Measurements from ENCODE around the gene OR52H1. TPM values are rescaled to one million over a fixed set of nuclear protein-coding genes. Genes with fewer than 3 reads are reported as not detected.
A peak's percentile ranks its signal among the peaks of the same experiment; 100 is the strongest.

OR52H1 gene
- total and polyA plus RNA-seq, 9 of the 15 experiments (the other 6 are each of a cell fraction or from before 2014, with no cell fraction given): 0.15 TPM; not detected in 8

DNA sequence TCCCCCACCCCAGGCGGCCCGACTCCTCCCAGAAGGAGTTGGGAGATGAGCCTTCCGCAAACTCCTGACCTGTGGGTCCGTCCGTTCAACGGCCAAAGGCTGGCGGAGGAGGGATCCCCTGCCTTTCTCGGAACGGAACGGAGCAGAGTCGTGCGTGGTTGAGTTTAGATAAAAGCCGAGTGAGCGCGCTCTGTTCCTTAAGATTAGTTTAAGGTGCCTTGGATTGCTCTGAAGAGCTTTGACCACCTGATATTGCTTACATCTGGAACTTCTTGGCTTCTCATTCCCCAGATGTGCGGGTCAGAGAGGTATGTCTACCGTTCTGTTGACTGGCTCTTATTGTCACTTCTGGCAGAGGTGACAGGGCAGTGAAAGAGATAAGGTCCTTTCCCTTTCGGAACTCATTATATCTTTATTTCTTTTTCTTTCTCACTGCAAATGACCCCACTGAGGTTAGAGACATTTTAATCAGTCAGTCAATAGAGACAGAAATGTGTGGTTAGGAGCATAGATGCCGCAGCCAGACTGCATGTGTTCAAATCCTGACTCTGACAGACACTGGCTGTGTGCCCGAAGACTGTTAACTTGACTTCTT, 48.4 kb upstream of the OR52H1 start, which contains the start of gene TRIM6 (continued):
- TF ChIP-seq SRSF9 (IDR thresholded peaks at IDR 0.05; ENCODE audit: borderline replicate concordance, low read depth, low read length) (no peak), ZNF224 (CRISPR knock-in tag; IDR thresholded peaks at IDR 0.05) (no peak), XRCC3 (IDR thresholded peaks at IDR 0.05) (no peak), MYBL2 (IDR thresholded peaks at IDR 0.05; ENCODE audit: low read depth) (peak; percentile 68), MYBL2 (CRISPR knock-in tag; IDR thresholded peaks at IDR 0.05; ENCODE audit: borderline replicate concordance) (no peak), HNRNPK (IDR thresholded peaks at IDR 0.05; ENCODE audit: low read depth, low read length, poor library complexity, severe bottlenecking) (no peak), CC2D1A (IDR thresholded peaks at IDR 0.05) (peak; percentile 97), ETV6 (IDR thresholded peaks at IDR 0.05; ENCODE audit: borderline replicate concordance in 1 of 2, low read depth in 2 of 2, low read length in 1 of 2) (no peak), ETV6 (CRISPR knock-in tag; IDR thresholded peaks at IDR 0.05; ENCODE audit: borderline replicate concordance) (no peak), ZNF347 (CRISPR knock-in tag; IDR thresholded peaks at IDR 0.05; ENCODE audit: low read depth) (no peak)
- TF ChIP-seq, protein P1, sequence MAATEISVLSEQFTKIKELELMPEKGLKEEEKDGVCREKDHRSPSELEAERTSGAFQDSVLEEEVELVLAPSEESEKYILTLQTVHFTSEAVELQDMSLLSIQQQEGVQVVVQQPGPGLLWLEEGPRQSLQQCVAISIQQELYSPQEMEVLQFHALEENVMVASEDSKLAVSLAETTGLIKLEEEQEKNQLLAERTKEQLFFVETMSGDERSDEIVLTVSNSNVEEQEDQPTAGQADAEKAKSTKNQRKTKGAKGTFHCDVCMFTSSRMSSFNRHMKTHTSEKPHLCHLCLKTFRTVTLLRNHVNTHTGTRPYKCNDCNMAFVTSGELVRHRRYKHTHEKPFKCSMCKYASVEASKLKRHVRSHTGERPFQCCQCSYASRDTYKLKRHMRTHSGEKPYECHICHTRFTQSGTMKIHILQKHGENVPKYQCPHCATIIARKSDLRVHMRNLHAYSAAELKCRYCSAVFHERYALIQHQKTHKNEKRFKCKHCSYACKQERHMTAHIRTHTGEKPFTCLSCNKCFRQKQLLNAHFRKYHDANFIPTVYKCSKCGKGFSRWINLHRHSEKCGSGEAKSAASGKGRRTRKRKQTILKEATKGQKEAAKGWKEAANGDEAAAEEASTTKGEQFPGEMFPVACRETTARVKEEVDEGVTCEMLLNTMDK (IDR thresholded peaks at IDR 0.05; ENCODE audit: borderline replicate concordance, insufficient read depth, low read depth, low read length, poor library complexity, severe bottlenecking): no peak
- TF ChIP-seq, protein P2, sequence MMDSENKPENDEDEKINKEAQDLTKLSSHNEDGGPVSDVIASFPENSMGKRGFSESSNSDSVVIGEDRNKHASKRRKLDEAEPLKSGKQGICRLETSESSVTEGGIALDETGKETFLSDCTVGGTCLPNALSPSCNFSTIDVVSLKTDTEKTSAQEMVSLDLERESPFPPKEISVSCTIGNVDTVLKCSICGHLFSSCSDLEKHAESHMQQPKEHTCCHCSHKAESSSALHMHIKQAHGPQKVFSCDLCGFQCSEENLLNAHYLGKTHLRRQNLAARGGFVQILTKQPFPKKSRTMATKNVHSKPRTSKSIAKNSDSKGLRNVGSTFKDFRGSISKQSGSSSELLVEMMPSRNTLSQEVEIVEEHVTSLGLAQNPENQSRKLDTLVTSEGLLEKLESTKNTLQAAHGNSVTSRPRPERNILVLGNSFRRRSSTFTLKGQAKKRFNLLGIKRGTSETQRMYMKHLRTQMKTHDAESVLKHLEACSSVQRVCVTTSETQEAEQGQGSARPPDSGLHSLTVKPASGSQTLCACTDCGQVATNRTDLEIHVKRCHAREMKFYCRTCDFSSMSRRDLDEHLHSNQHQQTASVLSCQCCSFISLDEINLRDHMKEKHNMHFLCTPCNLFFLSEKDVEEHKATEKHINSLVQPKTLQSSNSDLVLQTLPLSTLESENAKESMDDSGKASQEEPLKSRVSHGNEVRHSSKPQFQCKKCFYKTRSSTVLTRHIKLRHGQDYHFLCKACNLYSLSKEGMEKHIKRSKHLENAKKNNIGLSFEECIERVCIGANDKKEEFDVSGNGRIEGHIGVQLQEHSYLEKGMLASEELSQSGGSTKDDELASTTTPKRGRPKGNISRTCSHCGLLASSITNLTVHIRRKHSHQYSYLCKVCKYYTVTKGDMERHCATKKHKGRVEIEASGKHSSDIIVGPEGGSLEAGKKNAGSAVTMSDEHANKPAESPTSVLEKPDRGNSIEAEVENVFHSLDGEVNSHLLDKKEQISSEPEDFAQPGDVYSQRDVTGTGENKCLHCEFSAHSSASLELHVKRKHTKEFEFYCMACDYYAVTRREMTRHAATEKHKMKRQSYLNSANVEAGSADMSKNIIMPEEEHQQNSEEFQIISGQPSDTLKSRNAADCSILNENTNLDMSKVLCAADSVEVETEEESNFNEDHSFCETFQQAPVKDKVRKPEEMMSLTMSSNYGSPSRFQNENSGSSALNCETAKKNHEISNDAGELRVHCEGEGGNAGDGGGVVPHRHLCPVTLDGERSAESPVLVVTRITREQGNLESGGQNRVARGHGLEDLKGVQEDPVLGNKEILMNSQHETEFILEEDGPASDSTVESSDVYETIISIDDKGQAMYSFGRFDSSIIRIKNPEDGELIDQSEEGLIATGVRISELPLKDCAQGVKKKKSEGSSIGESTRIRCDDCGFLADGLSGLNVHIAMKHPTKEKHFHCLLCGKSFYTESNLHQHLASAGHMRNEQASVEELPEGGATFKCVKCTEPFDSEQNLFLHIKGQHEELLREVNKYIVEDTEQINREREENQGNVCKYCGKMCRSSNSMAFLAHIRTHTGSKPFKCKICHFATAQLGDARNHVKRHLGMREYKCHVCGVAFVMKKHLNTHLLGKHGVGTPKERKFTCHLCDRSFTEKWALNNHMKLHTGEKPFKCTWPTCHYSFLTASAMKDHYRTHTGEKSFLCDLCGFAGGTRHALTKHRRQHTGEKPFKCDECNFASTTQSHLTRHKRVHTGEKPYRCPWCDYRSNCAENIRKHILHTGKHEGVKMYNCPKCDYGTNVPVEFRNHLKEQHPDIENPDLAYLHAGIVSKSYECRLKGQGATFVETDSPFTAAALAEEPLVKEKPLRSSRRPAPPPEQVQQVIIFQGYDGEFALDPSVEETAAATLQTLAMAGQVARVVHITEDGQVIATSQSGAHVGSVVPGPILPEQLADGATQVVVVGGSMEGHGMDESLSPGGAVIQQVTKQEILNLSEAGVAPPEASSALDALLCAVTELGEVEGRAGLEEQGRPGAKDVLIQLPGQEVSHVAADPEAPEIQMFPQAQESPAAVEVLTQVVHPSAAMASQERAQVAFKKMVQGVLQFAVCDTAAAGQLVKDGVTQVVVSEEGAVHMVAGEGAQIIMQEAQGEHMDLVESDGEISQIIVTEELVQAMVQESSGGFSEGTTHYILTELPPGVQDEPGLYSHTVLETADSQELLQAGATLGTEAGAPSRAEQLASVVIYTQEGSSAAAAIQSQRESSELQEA (IDR thresholded peaks at IDR 0.05; ENCODE audit: low read depth): no peak
- TF ChIP-seq, protein P3, sequence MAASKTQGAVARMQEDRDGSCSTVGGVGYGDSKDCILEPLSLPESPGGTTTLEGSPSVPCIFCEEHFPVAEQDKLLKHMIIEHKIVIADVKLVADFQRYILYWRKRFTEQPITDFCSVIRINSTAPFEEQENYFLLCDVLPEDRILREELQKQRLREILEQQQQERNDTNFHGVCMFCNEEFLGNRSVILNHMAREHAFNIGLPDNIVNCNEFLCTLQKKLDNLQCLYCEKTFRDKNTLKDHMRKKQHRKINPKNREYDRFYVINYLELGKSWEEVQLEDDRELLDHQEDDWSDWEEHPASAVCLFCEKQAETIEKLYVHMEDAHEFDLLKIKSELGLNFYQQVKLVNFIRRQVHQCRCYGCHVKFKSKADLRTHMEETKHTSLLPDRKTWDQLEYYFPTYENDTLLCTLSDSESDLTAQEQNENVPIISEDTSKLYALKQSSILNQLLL (CRISPR knock-in tag; IDR thresholded peaks at IDR 0.05; ENCODE audit: borderline replicate concordance): no peak
- TF ChIP-seq, protein P4, sequence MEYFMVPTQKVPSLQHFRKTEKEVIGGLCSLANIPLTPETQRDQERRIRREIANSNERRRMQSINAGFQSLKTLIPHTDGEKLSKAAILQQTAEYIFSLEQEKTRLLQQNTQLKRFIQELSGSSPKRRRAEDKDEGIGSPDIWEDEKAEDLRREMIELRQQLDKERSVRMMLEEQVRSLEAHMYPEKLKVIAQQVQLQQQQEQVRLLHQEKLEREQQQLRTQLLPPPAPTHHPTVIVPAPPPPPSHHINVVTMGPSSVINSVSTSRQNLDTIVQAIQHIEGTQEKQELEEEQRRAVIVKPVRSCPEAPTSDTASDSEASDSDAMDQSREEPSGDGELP (CRISPR knock-in tag; IDR thresholded peaks at IDR 0.05; ENCODE audit: borderline replicate concordance): peak; percentile 65
